Fibroblast of skin of scalp (primary cell): Measurements from ENCODE around the gene SMAD6.
"Not testable (repeated sequence)": the region's sequence is repeated elsewhere in the genome, so short reads cannot be mapped to it uniquely, and the experiment has no call there.

Experiments used
- DNase-seq: peaks from one replicate; pipeline ENCODE4 v3.0.0-alpha.2; 2013

SMAD6 gene

DNA sequence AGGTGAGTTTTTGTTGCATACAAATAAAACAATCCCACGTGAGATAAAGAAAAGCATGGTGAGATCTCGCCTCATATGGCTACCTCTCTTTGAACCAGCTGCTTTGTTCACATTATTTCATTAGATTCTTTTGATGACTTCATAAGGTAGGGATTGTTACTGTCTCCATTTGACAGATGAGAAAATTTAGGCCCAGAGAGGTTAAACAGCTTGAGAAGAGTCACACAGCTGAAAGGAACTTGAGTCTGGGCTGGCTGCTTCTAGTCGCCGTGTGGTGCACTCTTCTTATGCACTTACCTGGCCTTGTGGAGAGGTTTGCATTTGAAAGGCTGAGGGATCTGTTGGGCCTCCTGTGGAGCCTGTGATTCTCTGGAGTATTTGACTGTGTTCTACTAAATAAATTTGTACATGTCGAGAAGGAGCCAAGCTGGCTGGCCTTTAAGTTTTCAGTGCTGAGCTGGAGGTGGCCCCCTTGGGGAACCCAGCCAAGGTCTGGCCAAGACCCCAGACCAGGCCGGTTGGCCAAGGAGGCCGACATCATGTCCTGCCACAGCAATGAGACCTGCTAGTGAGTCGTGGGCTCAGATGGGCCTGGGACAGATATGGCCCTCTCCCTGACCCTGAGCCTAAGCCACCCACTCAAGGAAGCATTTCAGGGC is 125.1 kb downstream of the SMAD6 start:
- DNase-seq: no peak

DNA sequence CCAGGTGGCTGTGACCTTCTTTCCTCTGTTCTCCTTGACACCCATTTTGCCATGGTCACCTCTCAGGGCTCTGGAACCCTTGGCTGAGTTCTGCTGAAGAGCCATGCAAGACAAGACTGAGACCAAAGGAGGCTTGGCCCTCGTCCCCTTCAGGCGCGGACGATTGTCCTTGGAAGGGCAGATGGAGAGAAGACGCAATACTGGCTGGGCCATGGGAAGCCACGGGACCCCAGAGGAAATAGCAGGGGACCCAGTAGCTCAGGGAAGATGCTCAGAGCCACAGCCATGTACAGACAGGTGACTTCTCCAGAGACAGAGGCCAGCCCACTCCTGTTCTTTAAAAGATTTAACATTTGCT is 125.6 kb downstream of the SMAD6 start:
- no peak for DNase-seq

- not testable (repeated sequence) for DNase-seq
These were observed 126.9 kb downstream of the SMAD6 start for GRCh38 chr15:66828817-66829541.

DNA sequence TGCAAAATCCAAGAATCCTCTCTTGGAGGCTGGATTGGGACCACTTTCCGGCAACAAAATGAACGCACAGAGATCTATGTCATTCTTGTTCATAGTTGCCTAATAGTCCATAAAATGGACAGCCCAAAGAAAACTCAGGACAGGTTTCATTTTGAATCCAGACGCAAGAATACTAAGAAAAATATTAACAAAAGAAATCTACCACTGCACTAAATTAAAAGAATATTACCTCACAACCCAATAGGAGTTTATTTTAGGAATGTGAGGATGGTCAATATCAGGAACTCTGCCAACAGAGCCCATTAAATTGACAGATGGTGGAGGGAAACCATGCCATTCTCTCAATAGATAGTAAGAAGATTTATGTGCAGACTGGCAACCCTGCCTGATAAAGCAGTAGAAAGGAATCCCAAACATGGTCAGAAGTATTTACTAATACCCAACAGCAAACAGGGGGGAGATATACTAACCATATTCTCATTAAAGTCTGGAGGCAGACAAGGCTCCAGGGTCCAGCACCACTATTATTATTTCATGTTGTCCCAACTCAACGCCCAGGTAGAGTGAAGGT is 127.6 kb downstream of the SMAD6 start:
- no peak for DNase-seq

DNA sequence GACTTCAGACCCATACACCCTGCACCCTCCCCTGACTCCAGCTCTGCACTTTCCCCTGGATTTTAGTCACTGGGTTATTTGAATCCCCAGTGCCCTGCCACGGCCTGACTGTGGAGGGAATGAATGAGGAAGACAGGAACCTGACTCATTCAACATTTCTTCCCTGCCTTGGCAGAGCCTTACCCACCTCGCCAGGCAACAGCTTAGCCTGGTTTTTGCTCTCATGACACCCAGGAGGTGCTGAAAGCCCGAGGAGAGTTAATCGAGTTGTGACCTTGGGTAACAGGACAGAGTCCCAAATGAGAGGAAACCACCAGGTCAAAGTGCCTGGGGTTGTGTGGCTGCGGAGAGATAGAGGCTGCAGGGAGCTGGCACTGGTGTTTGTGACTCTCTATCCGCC is 128.3 kb downstream of the SMAD6 start:
- peak; percentile 70 for DNase-seq

DNA sequence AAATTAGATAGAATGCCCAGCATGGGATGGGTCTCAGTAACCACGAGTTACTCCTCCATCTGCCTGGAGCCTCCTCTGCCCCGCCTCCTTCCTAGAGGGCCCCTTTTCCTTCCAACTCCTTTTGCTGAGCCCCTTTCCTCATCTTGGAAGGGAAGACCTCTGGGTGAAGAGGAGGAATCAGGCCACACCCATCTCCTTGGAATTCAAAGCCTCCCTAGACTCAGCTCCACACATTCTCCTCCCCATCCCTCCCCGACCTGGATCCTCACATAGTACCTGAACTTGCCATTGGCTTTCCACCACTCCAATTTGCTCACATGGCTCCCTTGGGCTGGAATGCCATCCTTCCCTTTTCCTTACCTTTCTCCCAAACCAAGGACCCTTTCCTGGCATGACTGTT is 128.8 kb downstream of the SMAD6 start:
- no peak for DNase-seq

DNA sequence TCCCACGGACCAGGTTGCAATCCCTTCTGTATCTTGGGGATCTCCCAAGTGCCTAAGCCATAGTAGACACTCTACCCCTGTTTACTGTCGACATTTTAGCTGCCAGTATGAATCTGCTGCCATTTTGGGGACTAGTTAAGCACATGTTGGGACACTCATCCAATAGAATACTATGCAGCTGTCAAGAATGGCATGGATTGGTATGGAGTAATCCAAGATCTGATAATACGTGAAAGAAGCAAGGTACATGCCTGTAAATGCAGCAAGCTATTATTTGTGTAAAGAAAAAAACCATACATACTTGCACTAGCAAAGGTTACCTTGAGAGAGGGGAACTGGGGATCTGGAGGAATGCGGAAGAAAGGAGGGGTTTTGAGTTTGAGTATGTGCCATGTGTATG is 129.3 kb downstream of the SMAD6 start:
- DNase-seq: no peak

- DNase-seq: no peak
These were observed 129.9 kb downstream of the SMAD6 start for GRCh38 chr15:66831801-66832390.
